Thyroid gland (tissue), 4 donors: ENCODE results near the gene TEX2. TPM values are rescaled to one million over a fixed set of nuclear protein-coding genes. Genes with fewer than 3 reads are reported as not detected.

Source experiments
- DNase-seq, 2 donors: peaks; one replicate each; pipeline ENCODE4 v3.0.0-alpha.2; 2019
- H3K27ac ChIP-seq, 3 donors: fragments of 200-600 bp; sonication (generic); 1 replicate in 2 of 3; 2 replicates in 1 of 3; pipeline ENCODE4 v1.5.1; 2016 to 2019; ENCODE audit warnings: mild to moderate bottlenecking in 1 of 3, moderate library complexity in 1 of 3
- H3K27me3 ChIP-seq: fragments of 200-600 bp; sonication (generic); one replicate; pipeline ENCODE4 v1.5.1; 2019
- H3K36me3 ChIP-seq, 2 donors: fragments of 200-600 bp; sonication (generic); one replicate each; pipeline ENCODE4 v1.5.1; 2016 to 2019
- H3K4me1 ChIP-seq, 2 donors: fragments of 200-600 bp; sonication (generic); one replicate each; pipeline ENCODE4 v1.5.1; 2017 to 2019
- H3K4me3 ChIP-seq, 3 donors: fragments of 200-600 bp; sonication (generic); replicated peaks in 1 of 3; 1 replicate in 2 of 3; 2 replicates in 1 of 3; pipeline ENCODE4 v1.5.1; 2016; ENCODE audit warnings: mild to moderate bottlenecking in 1 of 3
- H3K9me3 ChIP-seq: fragments of 200-600 bp; sonication (generic); one replicate; pipeline ENCODE4 v1.5.1; 2017
- POLR2A ChIP-seq, 2 donors: fragments of 450-650 bp; IDR thresholded peaks; one replicate each; pipeline ENCODE4 v1.6.1; 2017; ENCODE audit warnings: antibody characterized with exemption in 2 of 2, mild to moderate bottlenecking in 2 of 2, moderate library complexity in 1 of 2
- WGBS, 2 donors: methylation state at CpG; one replicate each; pipeline ENCODE4 v1.1.5; 2017; 5-methylcytosine and 5-hydroxymethylcytosine counted together
- intact Hi-C: fragments of 100-400 bp; cut with DNase I; formaldehyde crosslinking; loops from one replicate; pipeline ENCODE4 v1.15.1; 2023
- total RNA-seq, 4 donors: library from RNA; depleted of rRNA; stranded (reverse); fragments of >200 nt; gene quantifications; one replicate each; pipeline ENCODE4 v1.2.3, GENCODE V29; 2016
- TF ChIP-seq, protein P1 (sequence below), 6 experiments: fragments of 200-600 bp in 3 of 6; fragments of 450-650 bp in 3 of 6; sonication (generic) in 3 of 6; IDR thresholded peaks; one replicate each; pipeline ENCODE4 v1.5.1; 2016 to 2019; ENCODE audit warnings: antibody characterized with exemption in 6 of 6, mild to moderate bottlenecking in 2 of 6, inconsistent platforms in 1 of 6, moderate library complexity in 1 of 6

Gene TEX2
- total RNA-seq, 4 donors from 2014 or later = 63.9 to 101 (median 71.7) TPM

- H3K36me3 ChIP-seq = no peaks in the 10 kb centered on the region
- H3K9me3 ChIP-seq = no peaks in the 10 kb centered on the region
- no peak for DNase-seq
- H3K4me1 ChIP-seq = peaks cover 20 to 35% of the 10 kb centered on the region in 2 donors
- no peak overlapping the region for H3K4me3 ChIP-seq
- intact Hi-C loops = no loop called here
- no peak overlapping the region for H3K27ac ChIP-seq
- no peak for TF ChIP-seq POLR2A (IDR thresholded peaks at IDR 0.05)
- TF ChIP-seq, protein P1, sequence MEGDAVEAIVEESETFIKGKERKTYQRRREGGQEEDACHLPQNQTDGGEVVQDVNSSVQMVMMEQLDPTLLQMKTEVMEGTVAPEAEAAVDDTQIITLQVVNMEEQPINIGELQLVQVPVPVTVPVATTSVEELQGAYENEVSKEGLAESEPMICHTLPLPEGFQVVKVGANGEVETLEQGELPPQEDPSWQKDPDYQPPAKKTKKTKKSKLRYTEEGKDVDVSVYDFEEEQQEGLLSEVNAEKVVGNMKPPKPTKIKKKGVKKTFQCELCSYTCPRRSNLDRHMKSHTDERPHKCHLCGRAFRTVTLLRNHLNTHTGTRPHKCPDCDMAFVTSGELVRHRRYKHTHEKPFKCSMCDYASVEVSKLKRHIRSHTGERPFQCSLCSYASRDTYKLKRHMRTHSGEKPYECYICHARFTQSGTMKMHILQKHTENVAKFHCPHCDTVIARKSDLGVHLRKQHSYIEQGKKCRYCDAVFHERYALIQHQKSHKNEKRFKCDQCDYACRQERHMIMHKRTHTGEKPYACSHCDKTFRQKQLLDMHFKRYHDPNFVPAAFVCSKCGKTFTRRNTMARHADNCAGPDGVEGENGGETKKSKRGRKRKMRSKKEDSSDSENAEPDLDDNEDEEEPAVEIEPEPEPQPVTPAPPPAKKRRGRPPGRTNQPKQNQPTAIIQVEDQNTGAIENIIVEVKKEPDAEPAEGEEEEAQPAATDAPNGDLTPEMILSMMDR (IDR thresholded peaks at IDR 0.05) = no peak
- 70 to 92% methylated on average over 1 of the region's 1 CpG for WGBS, 2 donors
- no peaks in the 10 kb centered on the region for H3K27me3 ChIP-seq
Observed at GRCh38 chr17:64260886-64261285, 2.2 kb downstream of the TEX2 start.

- TF ChIP-seq, protein P1 (IDR thresholded peaks at IDR 0.05) = no peak
- no peak for TF ChIP-seq POLR2A (IDR thresholded peaks at IDR 0.05)
- peak; percentile 32 to 42 for DNase-seq
- Histone ChIP-seq H3K27ac (no peak overlapping the region), H3K4me3 (no peak overlapping the region), H3K9me3 (no peaks in the 10 kb centered on the region), H3K27me3 (no peaks in the 10 kb centered on the region), H3K36me3 (no peaks in the 10 kb centered on the region), H3K4me1 (peaks cover 20 to 35% of the 10 kb centered on the region in 2 donors)
- WGBS, 2 donors = 40 to 45% methylated on average over 3 of the region's 3 CpGs
- intact Hi-C loops = no loop called here
Observed at GRCh38 chr17:64259922-64260321, 3.1 kb downstream of the TEX2 start.

- intact Hi-C loops = no loop called here
- Histone ChIP-seq H3K27ac (no peak overlapping the region), H3K27me3 (no peaks in the 10 kb centered on the region), H3K4me1 (peaks cover 21 to 35% of the 10 kb centered on the region in 2 donors), H3K9me3 (no peaks in the 10 kb centered on the region), H3K36me3 (no peaks in the 10 kb centered on the region), H3K4me3 (no peak overlapping the region)
- TF ChIP-seq, protein P1 (IDR thresholded peaks at IDR 0.05) = no peak
- TF ChIP-seq POLR2A (IDR thresholded peaks at IDR 0.05) = no peak
- WGBS, 2 donors = 91 to 95% methylated on average over 3 of the region's 3 CpGs
- no peak for DNase-seq
Observed at GRCh38 chr17:64259426-64259825, 3.6 kb downstream of the TEX2 start.

GRCh38 chr17:64256913-64257807, 5.9 kb downstream of the TEX2 start:
- Histone ChIP-seq H3K9me3 (no peaks in the 10 kb centered on the region), H3K4me1 (peaks cover 36 to 51% of the 10 kb centered on the region in 2 donors), H3K27me3 (no peaks in the 10 kb centered on the region), H3K36me3 (no peaks in the 10 kb centered on the region), H3K27ac (peak overlapping the region in 2 of 3 donors; percentile 9 to 18), H3K4me3 (no peak overlapping the region)
- TF ChIP-seq, protein P1 (IDR thresholded peaks at IDR 0.05) = no peak
- no peak for TF ChIP-seq POLR2A (IDR thresholded peaks at IDR 0.05)
- intact Hi-C loops = no loop called here
- 90 to 91% methylated on average over 9 of the region's 9 CpGs for WGBS, 2 donors
- DNase-seq = no peak

GRCh38 chr17:64255764-64256163, 7.3 kb downstream of the TEX2 start:
- H3K36me3 ChIP-seq = no peaks in the 10 kb centered on the region
- no peak for DNase-seq
- no peak for TF ChIP-seq POLR2A (IDR thresholded peaks at IDR 0.05)
- TF ChIP-seq, protein P1 (IDR thresholded peaks at IDR 0.05) = no peak
- H3K4me3 ChIP-seq = no peak overlapping the region
- no peak overlapping the region for H3K27ac ChIP-seq
- H3K27me3 ChIP-seq = no peaks in the 10 kb centered on the region
- intact Hi-C loops = no loop called here
- H3K9me3 ChIP-seq = no peaks in the 10 kb centered on the region
- WGBS, 2 donors = 96 to 100% methylated on average over 6 of the region's 6 CpGs
- peaks cover 39 to 52% of the 10 kb centered on the region in 2 donors for H3K4me1 ChIP-seq
